SK-N-SH (cell line): ENCODE measurements around the gene SGMS2. TPM values are rescaled to one million over a fixed set of nuclear protein-coding genes. Genes with fewer than 3 reads are reported as not detected.

Experiments used
- CTCF ChIA-PET: fragments of 300-600, 350-600 bp; formaldehyde crosslinking; extraction: SDS; loops from one replicate; lab custom pipeline; 2021; lab: Yijun Ruan, JAX
- POLR2A ChIA-PET: fragments of 350-600 bp; sonication (Branson Sonifier 250); formaldehyde crosslinking; extraction: SDS; loops from one replicate; lab custom pipeline; 2020; ENCODE audit warnings: antibody characterized with exemption, inconsistent platforms; lab: Yijun Ruan, JAX
- DNase-seq: peaks from one replicate; pipeline ENCODE4 v3.0.0; 2012
- H2AFZ ChIP-seq: fragments of 200-600 bp; sonication (generic); 2 replicates; pipeline ENCODE4 v1.8.1; 2016; ENCODE audit warnings: antibody characterized with exemption, mild to moderate bottlenecking, low read depth
- H3F3A ChIP-seq: fragments of 200-600 bp; sonication (generic); replicated peaks from 2 replicates; pipeline ENCODE3; 2016; ENCODE audit warnings: antibody characterized with exemption, mild to moderate bottlenecking; ENCODE audit not compliant: insufficient read depth
- H3K27ac ChIP-seq, 2 experiments: fragments of 200-500 bp in 1 of 2; fragments of 200-600 bp in 1 of 2; sonication (Bioruptor generic) in 1 of 2; sonication (generic), shearing (Covaris generic) in 1 of 2; 2 replicates each; pipeline versions ENCODE4 v1.5.1 to v1.6.1; 2014 to 2016; ENCODE audit warnings: low read depth in 2 of 2, inconsistent platforms in 1 of 2, low read length in 1 of 2, mild to moderate bottlenecking in 1 of 2, mixed read lengths in 1 of 2
- H3K27me3 ChIP-seq: fragments of 200-600 bp; sonication (generic), shearing (Covaris generic); 2 replicates; pipeline ENCODE4 v1.6.1; 2016; ENCODE audit warnings: mixed run types; ENCODE audit not compliant: insufficient read depth
- H3K36me3 ChIP-seq, 2 experiments: fragments of 200-500 bp in 1 of 2; fragments of 200-600 bp in 1 of 2; sonication (Bioruptor generic) in 1 of 2; sonication (generic) in 1 of 2; replicated peaks in 1 of 2; 2 replicates each; pipeline versions ENCODE3 to v1.5.1; 2014 to 2016; ENCODE audit warnings: low read length in 1 of 2, mild to moderate bottlenecking in 1 of 2; ENCODE audit not compliant: insufficient read depth in 2 of 2, control insufficient read depth in 1 of 2
- H3K4me1 ChIP-seq, 2 experiments: fragments of 200-500 bp in 1 of 2; fragments of 200-600 bp in 1 of 2; sonication (Bioruptor generic) in 1 of 2; sonication (generic), shearing (Covaris generic) in 1 of 2; 2 replicates each; pipeline versions ENCODE4 v1.5.1 to v1.6.1; 2014 to 2016; ENCODE audit warnings: low read depth in 1 of 2, low read length in 1 of 2, mixed run types in 1 of 2; ENCODE audit not compliant: insufficient read depth in 2 of 2, control insufficient read depth in 1 of 2
- H3K4me2 ChIP-seq: fragments of 200-600 bp; sonication (generic), shearing (Covaris generic); 2 replicates; pipeline ENCODE4 v1.6.1; 2017; ENCODE audit warnings: mixed run types
- H3K4me3 ChIP-seq, 2 experiments: fragments of 200-500 bp in 1 of 2; fragments of 200-600 bp in 1 of 2; sonication (Bioruptor generic) in 1 of 2; sonication (generic), shearing (Covaris generic) in 1 of 2; 2 replicates each; pipeline versions ENCODE4 v1.5.1 to v1.8.1; 2014 to 2016; ENCODE audit warnings: low read depth in 2 of 2, inconsistent platforms in 1 of 2, low read length in 1 of 2, mild to moderate bottlenecking in 1 of 2, mixed read lengths in 1 of 2, moderate library complexity in 1 of 2
- H3K79me2 ChIP-seq: fragments of 200-600 bp; sonication (generic); 2 replicates; pipeline ENCODE4 v1.8.1; 2017; ENCODE audit warnings: mild to moderate bottlenecking; ENCODE audit not compliant: insufficient read depth
- H3K9ac ChIP-seq: fragments of 200-600 bp; sonication (generic); 2 replicates; pipeline ENCODE4 v1.6.1; 2017; ENCODE audit warnings: mixed run types
- H3K9me2 ChIP-seq: fragments of 200-600 bp; sonication (generic); 2 replicates; pipeline ENCODE4 v1.6.1; 2017; ENCODE audit warnings: mixed run types
- H3K9me3 ChIP-seq: fragments of 200-600 bp; sonication (generic); 2 replicates; pipeline ENCODE4 v1.6.1; 2017; ENCODE audit warnings: mixed run types, mild to moderate bottlenecking, moderate library complexity
- H4K20me1 ChIP-seq: fragments of 200-600 bp; sonication (generic); 2 replicates; pipeline ENCODE4 v1.6.1; 2017; ENCODE audit warnings: mild to moderate bottlenecking, mixed run types; ENCODE audit not compliant: insufficient read depth
- FOSL2 ChIP-seq: IDR thresholded peaks from 2 replicates; pipeline ENCODE4 v1.4.0; 2012; ENCODE audit warnings: low read depth, mild to moderate bottlenecking, moderate library complexity, borderline replicate concordance
- FOXJ3 ChIP-seq: sonication (generic); formaldehyde crosslinking; IDR thresholded peaks from 2 replicates; pipeline ENCODE4 v1.5.1; 2020; ENCODE audit warnings: mild to moderate bottlenecking, missing genetic modification reagents
- GABPA ChIP-seq: IDR thresholded peaks from 2 replicates; pipeline ENCODE4 v1.4.0; 2012; ENCODE audit warnings: low read depth, mild to moderate bottlenecking
- GATA2 ChIP-seq: sonication (generic); formaldehyde crosslinking; IDR thresholded peaks from 2 replicates; pipeline ENCODE4 v1.5.0; 2020; ENCODE audit warnings: mild to moderate bottlenecking, missing genetic modification reagents
- MAX ChIP-seq: IDR thresholded peaks from 2 replicates; pipeline ENCODE4 v1.4.0; 2012; ENCODE audit warnings: low read depth
- NRF1 ChIP-seq: IDR thresholded peaks from 2 replicates; pipeline ENCODE4 v1.6.1; 2012; ENCODE audit warnings: low read depth, mild to moderate bottlenecking, low read length
- RCOR1 ChIP-seq: fragments of 150-350 bp; IDR thresholded peaks from 2 replicates; pipeline ENCODE4 v1.6.1; 2017; ENCODE audit warnings: antibody characterized with exemption, low read length
- RFX5 ChIP-seq: IDR thresholded peaks from 2 replicates; pipeline ENCODE4 v1.6.1; 2012; ENCODE audit warnings: mild to moderate bottlenecking, improper control_type of control experiment, low read length
- RXRA ChIP-seq: IDR thresholded peaks from 2 replicates; pipeline ENCODE4 v1.4.0; 2012; ENCODE audit warnings: low read depth, mild to moderate bottlenecking, borderline replicate concordance
- YY1 ChIP-seq: IDR thresholded peaks from 2 replicates; pipeline ENCODE4 v1.4.0; 2012; ENCODE audit warnings: low read depth, mild to moderate bottlenecking
- WGBS: methylation state at CpG from one replicate; pipeline ENCODE4 v1.1.6; 2017; ENCODE audit warnings: low lambda C conversion rate; 5-methylcytosine and 5-hydroxymethylcytosine counted together
- polyA plus RNA-seq, 3 experiments: library from polyadenylated mRNA; depleted of rRNA; stranded (reverse); fragments of >200 nt; gene quantifications; 2 replicates each; pipeline ENCODE4 v1.2.3, GENCODE V29; 2012
- TF ChIP-seq, protein P1 (sequence below): IDR thresholded peaks from 2 replicates; pipeline ENCODE4 v1.4.0; 2012; ENCODE audit warnings: low read depth, borderline replicate concordance

The SGMS2 gene
- polyA plus RNA-seq, 1 of the 3 experiments (the other 2 are of a cell fraction) = 0.82 TPM

DNA sequence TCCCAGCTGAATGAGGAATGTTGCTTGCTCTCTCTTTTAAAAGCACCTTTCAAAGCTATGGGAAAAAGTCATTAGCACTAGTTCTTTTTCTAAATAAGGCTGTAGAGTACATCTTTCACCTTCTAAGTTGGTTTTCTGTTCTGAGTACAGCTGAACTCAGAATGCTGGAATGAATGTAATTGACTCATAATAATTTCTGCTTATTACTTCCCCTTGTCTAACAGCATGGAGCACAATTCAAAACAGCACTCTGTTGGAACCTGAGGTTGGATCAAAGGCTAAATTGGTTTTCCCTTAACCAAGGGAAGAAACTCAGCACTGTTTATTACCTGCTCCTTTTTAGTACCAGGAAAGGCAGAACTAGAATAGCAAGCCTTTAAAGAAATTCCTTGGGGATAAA lies 73.1 kb downstream of the SGMS2 start (continued):
- TF ChIP-seq FOSL2 = no peak
- TF ChIP-seq GABPA = no peak
- TF ChIP-seq FOXJ3 (CRISPR knock-in tag) = no peak
- no peak for TF ChIP-seq NRF1

GRCh38 chr4:107900067-107900466 lies 75.3 kb downstream of the SGMS2 start:
- no peak overlapping the region for H3K9ac ChIP-seq
- H3K36me3 ChIP-seq = no peaks in the 10 kb centered on the region
- no peaks in the 10 kb centered on the region; the same call in 1 of the 2 replicates for H3K27me3 ChIP-seq
- ChIA-PET CTCF (interaction anchor here (0.6 to 2.3 kb wide), 3 partner anchors 11 to 137 kb away, joined by 3 to 9 read pairs (median 3); no protein-coding TSS in a partner anchor), POLR2A (no interaction called here)
- H3F3A ChIP-seq = peaks cover 8% of the 10 kb centered on the region
- no peak overlapping the region for H2AFZ ChIP-seq
- no peaks in the 10 kb centered on the region for H3K4me1 ChIP-seq
- H3K4me3 ChIP-seq = no peak overlapping the region
- 22% methylated on average over 4 of the region's 4 CpGs for WGBS
- H3K27ac ChIP-seq = no peak overlapping the region
- no peaks in the 10 kb centered on the region for H3K79me2 ChIP-seq
- no peak for TF ChIP-seq MAX
- TF ChIP-seq GATA2 (CRISPR knock-in tag) = no peak
- TF ChIP-seq FOXJ3 (CRISPR knock-in tag) = no peak
- TF ChIP-seq RCOR1 = no peak
- TF ChIP-seq RXRA = no peak
- no peak for TF ChIP-seq RFX5
- H3K4me2 ChIP-seq = no peak overlapping the region
- DNase-seq = no peak
- H4K20me1 ChIP-seq = no peaks in the 10 kb centered on the region
- no peaks in the 10 kb centered on the region for H3K9me3 ChIP-seq
- H3K9me2 ChIP-seq = no peaks in the 10 kb centered on the region

- WGBS = 8% methylated on average over 3 of the region's 3 CpGs
- ChIA-PET CTCF (interaction anchor here (0.6 to 2.3 kb wide), 4 partner anchors 11 to 142 kb away, joined by 3 to 9 read pairs (median 4); no protein-coding TSS in a partner anchor), POLR2A (no interaction called here)
- Histone ChIP-seq H3K79me2 (no peaks in the 10 kb centered on the region), H4K20me1 (no peaks in the 10 kb centered on the region), H3K9me3 (no peaks in the 10 kb centered on the region), H3K9ac (no peak overlapping the region), H3K27me3 (no peaks in the 10 kb centered on the region; the same call in 1 of the 2 replicates), H3F3A (peaks cover 8% of the 10 kb centered on the region), H2AFZ (no peak overlapping the region), H3K27ac (no peak overlapping the region), H3K4me2 (no peak overlapping the region), H3K9me2 (no peaks in the 10 kb centered on the region), H3K4me3 (no peak overlapping the region), H3K4me1 (no peaks in the 10 kb centered on the region)
- no peak for DNase-seq
- no peak for TF ChIP-seq NRF1
- TF ChIP-seq YY1 = no peak
- TF ChIP-seq RFX5 = no peak
- TF ChIP-seq, protein P1, sequence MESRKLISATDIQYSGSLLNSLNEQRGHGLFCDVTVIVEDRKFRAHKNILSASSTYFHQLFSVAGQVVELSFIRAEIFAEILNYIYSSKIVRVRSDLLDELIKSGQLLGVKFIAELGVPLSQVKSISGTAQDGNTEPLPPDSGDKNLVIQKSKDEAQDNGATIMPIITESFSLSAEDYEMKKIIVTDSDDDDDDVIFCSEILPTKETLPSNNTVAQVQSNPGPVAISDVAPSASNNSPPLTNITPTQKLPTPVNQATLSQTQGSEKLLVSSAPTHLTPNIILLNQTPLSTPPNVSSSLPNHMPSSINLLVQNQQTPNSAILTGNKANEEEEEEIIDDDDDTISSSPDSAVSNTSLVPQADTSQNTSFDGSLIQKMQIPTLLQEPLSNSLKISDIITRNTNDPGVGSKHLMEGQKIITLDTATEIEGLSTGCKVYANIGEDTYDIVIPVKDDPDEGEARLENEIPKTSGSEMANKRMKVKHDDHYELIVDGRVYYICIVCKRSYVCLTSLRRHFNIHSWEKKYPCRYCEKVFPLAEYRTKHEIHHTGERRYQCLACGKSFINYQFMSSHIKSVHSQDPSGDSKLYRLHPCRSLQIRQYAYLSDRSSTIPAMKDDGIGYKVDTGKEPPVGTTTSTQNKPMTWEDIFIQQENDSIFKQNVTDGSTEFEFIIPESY = no peak
- TF ChIP-seq, all 33 proteins: peak for 0
- no peaks in the 10 kb centered on the region for H3K36me3 ChIP-seq
These were observed 75.8 kb downstream of the SGMS2 start for GRCh38 chr4:107900508-107900907.
